RWPE2 (cell line): ENCODE data around the gene ARL15.

ENCODE experiments used
- ATAC-seq: fragments of 200-7000 bp; cut with Tn5 transposase; 3 replicates; pipeline ENCODE4 v1.9.1; 2021; ENCODE audit warnings: low read depth
- DNase-seq: peaks from one replicate; pipeline ENCODE4 v3.0.0-alpha.2; 2020; ENCODE audit warnings: low spot score
- H3K27ac ChIP-seq: fragments of 450-650 bp; 2 replicates; pipeline ENCODE4 v1.5.1; 2017; ENCODE audit warnings: mild to moderate bottlenecking; ENCODE audit not compliant: poor library complexity, severe bottlenecking
- H3K27me3 ChIP-seq: fragments of 250-450 bp; sonication (Bioruptor Pico); 2 replicates; pipeline ENCODE4 v1.5.1; 2021; ENCODE audit warnings: mild to moderate bottlenecking, moderate library complexity; ENCODE audit not compliant: insufficient read depth, poor library complexity, severe bottlenecking
- H3K36me3 ChIP-seq: fragments of 250-450 bp; sonication (Bioruptor Pico); 2 replicates; pipeline ENCODE4 v1.5.1; 2020; ENCODE audit warnings: low read depth, mild to moderate bottlenecking, moderate library complexity
- H3K4me1 ChIP-seq: fragments of 250-450 bp; sonication (Bioruptor Pico); 2 replicates; pipeline ENCODE4 v1.5.1; 2021; ENCODE audit warnings: mild to moderate bottlenecking, moderate library complexity; ENCODE audit not compliant: insufficient read depth, poor library complexity, severe bottlenecking
- H3K4me3 ChIP-seq: fragments of 250-450 bp; sonication (Bioruptor Pico); 2 replicates; pipeline ENCODE4 v1.5.1; 2021; ENCODE audit warnings: mild to moderate bottlenecking, moderate library complexity; ENCODE audit not compliant: severe bottlenecking
- H3K9me3 ChIP-seq: fragments of 250-450 bp; sonication (Bioruptor Pico); 2 replicates; pipeline ENCODE4 v1.5.1; 2021; ENCODE audit warnings: mild to moderate bottlenecking, moderate library complexity; ENCODE audit not compliant: severe bottlenecking
- CTCF ChIP-seq: fragments of 450-650 bp; IDR thresholded peaks from one replicate; pipeline ENCODE4 v1.5.1; 2017; ENCODE audit warnings: mild to moderate bottlenecking, moderate library complexity; ENCODE audit not compliant: poor library complexity, severe bottlenecking

ARL15 gene

GRCh38 chr5:54205453-54205852, 104.9 kb downstream of the ARL15 start:
- no peaks in the 10 kb centered on the region for H3K9me3 ChIP-seq
- no peaks in the 10 kb centered on the region for H3K4me1 ChIP-seq
- DNase-seq (no peak), ATAC-seq (no peak)
- no peaks in the 10 kb centered on the region for H3K27me3 ChIP-seq
- H3K4me3 ChIP-seq = no peak overlapping the region
- H3K27ac ChIP-seq = no peak overlapping the region
- TF ChIP-seq CTCF = no peak
- no peaks in the 10 kb centered on the region for H3K36me3 ChIP-seq

- no peaks in the 10 kb centered on the region for H3K36me3 ChIP-seq
- no peak for TF ChIP-seq CTCF
- no peak overlapping the region for H3K4me3 ChIP-seq
- ATAC-seq (no peak), DNase-seq (no peak)
- H3K27me3 ChIP-seq = no peaks in the 10 kb centered on the region
- no peak overlapping the region for H3K27ac ChIP-seq
- H3K4me1 ChIP-seq = no peaks in the 10 kb centered on the region
- no peaks in the 10 kb centered on the region for H3K9me3 ChIP-seq
These were observed 113.4 kb downstream of the ARL15 start for GRCh38 chr5:54197018-54197417.

GRCh38 chr5:54195701-54196100, 114.7 kb downstream of the ARL15 start:
- no peaks in the 10 kb centered on the region for H3K4me1 ChIP-seq
- no peak for ATAC-seq
- no peak for TF ChIP-seq CTCF

GRCh38 chr5:54194318-54194717, 116.1 kb downstream of the ARL15 start:
- Histone ChIP-seq H3K4me3 (no peak overlapping the region), H3K27me3 (no peaks in the 10 kb centered on the region), H3K36me3 (no peaks in the 10 kb centered on the region), H3K4me1 (no peaks in the 10 kb centered on the region), H3K27ac (no peak overlapping the region), H3K9me3 (no peaks in the 10 kb centered on the region)
- TF ChIP-seq CTCF = no peak
- DNase-seq (no peak), ATAC-seq (no peak)

More at GRCh38 chr5:54195701-54196100, 114.7 kb downstream of the ARL15 start:
- DNase-seq = no peak
- no peak overlapping the region for H3K27ac ChIP-seq
- no peaks in the 10 kb centered on the region for H3K27me3 ChIP-seq
- no peaks in the 10 kb centered on the region for H3K36me3 ChIP-seq
- H3K4me3 ChIP-seq = no peak overlapping the region
- H3K9me3 ChIP-seq = no peaks in the 10 kb centered on the region

GRCh38 chr5:54187694-54188093, 122.7 kb downstream of the ARL15 start:
- Histone ChIP-seq H3K27me3 (no peaks in the 10 kb centered on the region), H3K9me3 (no peaks in the 10 kb centered on the region), H3K27ac (no peak overlapping the region), H3K4me3 (no peak overlapping the region), H3K36me3 (no peaks in the 10 kb centered on the region), H3K4me1 (no peaks in the 10 kb centered on the region)
- DNase-seq (no peak), ATAC-seq (no peak)
- no peak for TF ChIP-seq CTCF
